ENCODE data around the gene RASGRP4.

Gene RASGRP4

DNA sequence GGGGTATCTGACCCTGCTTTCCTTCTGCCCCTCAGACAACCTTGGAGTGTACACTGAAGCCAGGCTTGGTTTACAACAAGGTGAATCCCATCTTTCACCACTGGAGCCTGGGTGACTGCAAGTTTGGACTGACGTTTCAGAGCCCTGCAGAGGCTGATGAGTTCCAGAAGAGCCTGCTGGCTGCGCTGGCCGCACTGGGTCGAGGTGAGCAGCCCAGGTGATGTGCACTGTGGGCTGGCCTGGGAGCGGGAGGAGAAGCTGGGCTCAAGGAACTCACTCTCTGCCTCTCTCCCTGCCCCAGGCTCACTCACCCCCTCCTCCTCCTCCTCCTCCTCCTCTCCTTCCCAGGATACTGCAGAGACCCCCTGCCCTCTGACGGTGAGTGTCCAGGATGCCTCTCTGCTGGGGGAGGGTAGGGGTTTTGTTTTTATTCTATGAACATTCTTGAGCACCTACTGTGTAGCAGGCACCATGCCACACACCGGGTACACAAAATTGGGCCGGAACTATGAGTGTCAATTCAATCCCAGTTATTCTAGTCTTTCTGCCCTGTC, 34.0 kb downstream of the RASGRP4 start:
- DNase-seq (ENCODE audit: low read depth in 2 of 3, low spot score in 2 of 3): no peak

DNA sequence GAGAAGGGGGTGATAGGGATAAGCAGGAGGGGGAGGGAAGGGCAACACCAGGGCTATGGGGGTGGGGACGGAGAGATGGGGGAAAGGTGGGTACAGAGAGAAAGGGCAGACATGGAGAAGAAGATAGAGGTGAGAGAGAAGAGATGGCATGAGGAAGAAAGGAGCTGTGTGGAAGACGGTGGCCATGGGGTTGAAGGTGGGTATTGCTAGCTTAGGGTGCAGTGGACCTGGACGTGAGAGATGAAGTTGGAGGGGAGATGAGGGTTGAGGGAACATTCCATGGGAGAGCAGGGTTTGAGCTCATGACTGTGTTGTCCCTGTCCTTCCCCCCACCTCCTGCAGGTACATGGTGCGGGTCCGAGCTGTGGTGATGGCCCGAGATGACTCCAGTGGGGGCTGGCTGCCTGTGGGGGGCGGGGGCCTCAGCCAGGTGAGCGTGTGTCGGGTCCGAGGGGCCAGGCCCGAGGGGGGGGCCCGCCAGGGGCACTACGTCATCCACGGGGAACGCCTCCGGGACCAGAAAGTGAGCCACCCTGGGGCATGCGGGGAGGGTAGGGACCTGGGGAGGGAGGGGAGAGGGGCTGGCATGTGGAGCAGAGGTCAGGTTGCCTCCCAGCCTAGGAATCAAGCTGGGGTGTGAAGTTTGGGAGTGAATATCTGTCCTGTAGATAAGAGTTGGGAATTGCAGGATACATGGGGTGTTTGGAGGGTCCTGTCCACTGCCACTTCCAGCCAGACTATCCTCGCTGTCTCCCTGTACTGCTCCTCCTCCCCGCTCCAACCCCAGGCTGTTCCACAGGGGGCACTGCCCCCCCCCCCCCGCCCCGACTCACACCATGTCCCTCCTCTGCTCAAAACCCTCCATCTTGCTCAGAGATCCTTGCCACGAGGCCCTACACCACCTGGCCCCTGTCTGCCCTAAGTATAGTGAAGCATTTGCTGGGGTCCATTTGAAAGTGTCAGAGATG, 35.8 kb downstream of the RASGRP4 start:
- DNase-seq (ENCODE audit: low read depth in 2 of 3, low spot score in 2 of 3): no peak

DNA sequence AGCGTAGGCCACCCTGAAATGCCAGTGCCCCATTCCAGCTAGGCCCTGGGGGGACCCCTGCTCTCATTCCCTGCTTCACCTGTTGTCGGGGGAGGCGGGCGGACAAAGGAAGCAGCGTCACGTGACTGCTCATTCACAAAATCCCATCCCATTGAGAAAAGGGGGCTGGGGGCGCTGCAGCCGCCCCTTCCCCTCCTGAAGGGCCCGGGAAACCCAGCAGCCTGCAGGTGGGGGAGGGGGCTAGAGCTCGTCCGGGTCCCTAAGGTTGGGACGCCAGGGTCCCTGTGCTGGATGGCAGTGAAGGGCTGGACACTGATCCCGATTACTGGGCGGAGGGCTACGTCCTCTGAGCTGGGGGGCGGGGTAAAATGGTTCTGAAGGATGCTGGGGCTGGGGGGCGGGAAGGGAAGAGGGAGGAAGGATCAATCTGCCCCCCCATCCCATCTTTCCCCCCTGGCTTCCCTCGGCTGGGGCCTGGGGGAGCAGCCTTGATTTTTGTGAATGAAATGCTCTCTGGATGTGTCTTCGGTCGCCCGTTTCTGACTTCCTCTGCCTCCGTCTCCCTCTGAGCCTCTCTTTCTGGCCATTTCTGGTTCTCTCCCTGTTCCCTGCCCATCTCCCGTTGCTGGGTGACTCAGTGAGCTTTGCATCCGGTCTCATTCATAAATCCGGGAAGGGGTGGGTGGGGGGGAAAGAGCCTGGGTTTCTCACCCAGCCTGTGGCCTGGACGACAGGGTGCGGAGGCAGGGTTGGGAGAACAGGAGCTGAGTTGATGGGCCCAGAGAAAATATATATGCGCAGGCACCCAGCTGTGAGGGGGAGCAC, 36.7 kb downstream of the RASGRP4 start:
- no peak for DNase-seq (ENCODE audit: low read depth in 2 of 3, low spot score in 2 of 3)

DNA sequence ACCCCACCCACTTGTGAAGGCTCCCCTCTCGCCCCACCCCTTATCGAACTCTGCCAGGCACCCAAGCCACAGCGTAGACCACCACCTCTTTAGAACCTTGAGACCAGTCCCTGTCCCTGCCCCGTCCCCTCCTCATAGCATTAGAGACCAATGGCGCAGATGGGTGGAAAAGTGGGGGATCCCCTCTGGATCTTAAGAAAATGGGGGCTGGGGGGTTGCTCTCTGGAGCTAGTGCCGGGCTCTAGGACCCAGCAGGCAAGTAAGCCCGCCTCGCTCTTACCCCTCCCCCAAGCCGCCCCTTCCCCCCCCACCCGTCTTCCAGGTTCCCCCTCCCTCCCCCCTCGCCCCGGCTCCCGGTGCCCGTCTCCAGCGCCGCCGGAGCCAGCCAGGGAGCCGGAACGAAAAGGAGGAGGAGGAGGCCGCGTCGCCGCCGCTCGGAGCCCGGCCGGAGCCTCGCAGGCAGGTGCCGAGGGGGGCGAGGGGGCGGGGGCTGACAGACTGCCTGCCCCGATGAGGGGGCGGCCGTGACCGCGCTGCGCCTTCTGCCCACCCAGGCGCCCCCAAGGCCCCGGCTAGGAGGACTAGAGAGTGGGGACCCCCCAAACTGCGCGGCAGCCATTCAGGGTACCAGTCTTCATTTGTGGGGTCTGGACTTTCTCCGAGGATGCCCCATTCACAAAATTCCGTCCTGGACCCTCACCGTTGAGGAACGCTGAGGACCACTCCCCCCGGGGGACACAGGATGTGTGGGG, 37.5 kb downstream of the RASGRP4 start, which contains the start of gene SPRED3:
SPRED3 (plus strand) TSS at position 349 of the 752 bp plus-strand sequence. CDS start 1,606 bp downstream, outside the sequence.
- DNase-seq (ENCODE audit: low read depth in 2 of 3, low spot score in 2 of 3): no peak

DNA sequence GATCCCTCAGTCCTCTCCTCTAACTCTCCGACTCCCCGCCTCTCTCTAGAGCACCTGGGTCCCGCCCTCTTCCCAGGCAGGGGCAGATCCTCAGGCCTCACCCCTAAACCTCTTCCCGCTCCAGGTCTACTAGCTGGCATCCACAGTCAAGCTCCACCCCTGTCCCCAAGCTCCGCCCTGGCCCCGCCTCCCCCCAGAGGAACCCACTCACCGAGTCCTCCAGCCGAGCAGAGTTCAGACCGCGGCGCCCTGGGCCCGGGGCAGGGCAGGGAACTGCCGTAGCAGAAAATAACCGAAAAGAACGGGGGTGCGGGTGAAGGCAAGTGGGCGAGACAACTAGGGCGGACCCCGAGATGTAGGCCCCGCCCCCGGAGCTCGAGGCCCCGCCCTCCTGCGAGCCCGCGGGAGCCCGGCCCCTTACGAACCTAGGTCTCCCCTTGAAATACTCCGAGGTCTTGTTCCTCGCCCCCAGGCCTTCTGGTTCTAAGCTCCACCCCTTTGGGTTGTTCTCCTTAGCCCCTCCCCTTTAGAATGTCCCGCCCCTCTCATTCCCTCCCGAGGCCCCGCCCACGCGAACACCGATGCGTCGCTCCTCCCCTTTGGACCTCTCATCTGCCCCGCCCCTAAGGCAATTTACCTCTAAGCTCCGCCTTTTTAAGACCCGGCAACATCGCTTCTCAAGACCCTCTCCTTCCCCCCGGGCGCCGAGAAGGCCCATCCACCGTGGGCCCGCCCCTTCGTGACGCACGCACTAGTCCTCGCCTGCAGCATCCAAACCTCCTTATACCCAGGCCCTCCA, 38.3 kb downstream of the RASGRP4 start, which contains the start of gene GGN:
GGN (minus strand) TSS at position 485 of the 799 bp plus-strand sequence. CDS start 773 bp downstream, outside the sequence.
- peak; percentile 42 to 84 (median 58) for DNase-seq (ENCODE audit: low read depth in 2 of 3, low spot score in 2 of 3)

DNA sequence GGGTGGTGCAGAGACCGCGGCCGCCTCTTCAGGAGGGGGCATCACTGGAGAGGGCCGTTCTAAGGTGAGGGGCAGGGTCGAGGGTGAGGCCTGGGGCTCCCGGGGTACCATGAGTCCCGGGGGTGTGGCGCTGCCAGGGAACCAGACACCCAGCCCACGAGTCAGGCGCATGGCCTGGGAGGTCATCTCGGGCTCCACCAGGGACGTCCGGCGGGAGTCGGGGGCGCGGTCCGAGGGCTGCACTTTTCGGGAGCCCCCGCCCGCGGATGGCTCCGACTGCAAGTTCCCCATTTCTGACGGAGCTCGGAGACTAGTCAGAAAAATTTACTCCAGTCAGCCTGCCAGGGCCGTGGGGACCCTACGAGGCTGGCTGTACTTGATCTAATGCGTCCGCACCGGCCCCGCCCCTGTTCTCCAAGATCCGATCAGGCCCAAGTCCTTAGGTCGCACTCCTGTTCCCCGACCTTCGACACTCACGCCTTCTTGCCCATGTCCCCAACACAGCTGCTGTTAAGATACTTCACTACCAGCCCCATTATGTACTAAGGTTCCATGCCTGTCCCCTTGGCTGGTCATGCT, 39.0 kb downstream of the RASGRP4 start:
- DNase-seq (ENCODE audit: low read depth in 2 of 3, low spot score in 2 of 3): no peak

DNA sequence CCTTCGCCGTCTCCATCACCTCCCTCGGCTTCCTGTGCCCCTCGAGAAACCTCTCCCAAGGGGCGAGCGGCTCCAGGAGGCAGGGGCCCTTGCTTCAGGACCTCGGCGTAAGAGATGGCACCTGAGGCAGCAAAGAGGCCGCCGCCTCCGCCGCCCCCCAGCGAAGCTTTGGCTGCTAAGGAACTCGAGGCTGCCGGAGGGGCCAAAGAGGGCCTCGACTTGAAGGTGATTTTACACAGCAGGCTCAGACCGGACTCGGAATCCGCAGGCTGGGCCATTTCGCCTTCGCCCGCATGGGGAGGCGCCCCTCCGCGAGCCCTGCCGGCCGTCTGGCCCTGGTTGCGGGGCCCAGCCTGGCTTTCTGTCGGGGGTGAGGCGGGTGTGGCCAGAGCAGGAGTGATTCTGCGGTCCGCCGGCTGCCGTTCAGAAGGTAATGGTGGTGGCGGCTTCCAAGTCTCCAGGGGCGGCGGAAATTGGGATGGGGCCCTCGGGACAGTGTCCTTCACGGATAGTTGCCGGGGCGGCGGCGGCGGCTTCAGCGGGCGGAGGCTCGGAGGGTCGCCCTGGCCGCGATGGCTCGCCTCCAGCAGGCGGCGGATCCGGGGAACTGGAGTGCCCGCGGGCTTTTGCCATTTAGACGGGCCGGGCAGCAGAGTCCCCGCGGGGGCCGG, 39.6 kb downstream of the RASGRP4 start:
- DNase-seq (ENCODE audit: low read depth in 2 of 3, low spot score in 2 of 3): no peak

DNA sequence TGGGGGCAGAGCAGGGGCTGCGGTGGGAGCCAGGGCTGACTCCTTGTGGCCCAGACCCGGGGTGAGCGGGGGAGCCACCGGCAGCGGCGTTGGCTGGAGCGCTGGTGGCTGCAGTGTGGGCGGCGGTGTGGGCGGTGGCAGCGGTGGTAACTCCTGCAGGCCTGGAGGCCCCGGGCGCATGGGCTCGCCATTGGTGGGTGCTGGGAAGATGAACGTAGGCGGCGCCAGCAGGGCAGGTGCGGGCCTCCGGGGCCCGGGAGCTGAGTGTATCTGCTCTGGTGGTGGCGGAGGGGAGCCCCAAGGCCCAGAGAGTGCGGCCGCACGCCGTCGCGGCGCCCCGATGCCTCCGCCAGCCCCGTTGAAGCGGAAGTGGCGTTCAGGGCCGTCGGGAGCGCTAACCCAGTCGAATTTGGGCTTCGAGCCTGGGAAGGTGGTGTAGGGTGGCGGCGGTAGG, 40.2 kb downstream of the RASGRP4 start:
- no peak for DNase-seq (ENCODE audit: low read depth in 2 of 3, low spot score in 2 of 3)

DNA sequence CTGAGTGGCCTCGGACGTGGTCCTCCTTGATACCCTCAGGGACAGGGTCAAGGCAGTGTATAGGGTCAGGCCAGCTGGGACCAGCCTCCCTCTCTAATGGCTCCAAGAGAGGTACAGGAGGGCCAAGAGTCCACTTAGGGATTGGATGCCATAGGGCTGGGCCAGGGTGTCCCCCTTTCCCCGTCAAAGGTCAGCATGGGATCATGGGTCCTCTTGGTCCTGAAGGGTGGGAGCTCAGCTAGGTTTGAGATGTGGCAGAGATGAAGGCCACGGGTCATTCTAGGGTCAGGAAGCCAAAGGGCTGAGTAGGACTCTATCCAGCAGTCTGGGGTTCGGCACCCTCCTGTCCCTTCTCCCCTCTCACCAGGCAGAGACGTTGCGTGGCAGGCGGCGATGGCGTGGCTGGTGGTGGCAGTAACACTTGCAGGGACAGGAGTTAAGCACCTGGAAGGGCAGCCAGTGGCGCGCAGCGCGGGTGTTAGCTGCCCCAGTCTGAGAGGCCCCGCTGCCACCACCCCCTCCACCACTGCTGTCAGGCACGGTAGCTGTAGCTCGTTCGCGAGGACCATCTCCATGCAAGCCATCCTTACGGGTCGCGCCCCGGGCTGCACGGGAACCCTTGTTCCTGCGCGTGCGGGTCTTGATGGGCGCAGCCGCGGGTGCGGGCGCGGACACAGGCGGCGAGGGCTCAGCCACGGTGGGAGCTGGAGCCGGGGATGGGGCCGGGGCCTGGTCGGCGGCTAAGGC, 40.8 kb downstream of the RASGRP4 start:
- no peak for DNase-seq (ENCODE audit: low read depth in 2 of 3, low spot score in 2 of 3)

DNA sequence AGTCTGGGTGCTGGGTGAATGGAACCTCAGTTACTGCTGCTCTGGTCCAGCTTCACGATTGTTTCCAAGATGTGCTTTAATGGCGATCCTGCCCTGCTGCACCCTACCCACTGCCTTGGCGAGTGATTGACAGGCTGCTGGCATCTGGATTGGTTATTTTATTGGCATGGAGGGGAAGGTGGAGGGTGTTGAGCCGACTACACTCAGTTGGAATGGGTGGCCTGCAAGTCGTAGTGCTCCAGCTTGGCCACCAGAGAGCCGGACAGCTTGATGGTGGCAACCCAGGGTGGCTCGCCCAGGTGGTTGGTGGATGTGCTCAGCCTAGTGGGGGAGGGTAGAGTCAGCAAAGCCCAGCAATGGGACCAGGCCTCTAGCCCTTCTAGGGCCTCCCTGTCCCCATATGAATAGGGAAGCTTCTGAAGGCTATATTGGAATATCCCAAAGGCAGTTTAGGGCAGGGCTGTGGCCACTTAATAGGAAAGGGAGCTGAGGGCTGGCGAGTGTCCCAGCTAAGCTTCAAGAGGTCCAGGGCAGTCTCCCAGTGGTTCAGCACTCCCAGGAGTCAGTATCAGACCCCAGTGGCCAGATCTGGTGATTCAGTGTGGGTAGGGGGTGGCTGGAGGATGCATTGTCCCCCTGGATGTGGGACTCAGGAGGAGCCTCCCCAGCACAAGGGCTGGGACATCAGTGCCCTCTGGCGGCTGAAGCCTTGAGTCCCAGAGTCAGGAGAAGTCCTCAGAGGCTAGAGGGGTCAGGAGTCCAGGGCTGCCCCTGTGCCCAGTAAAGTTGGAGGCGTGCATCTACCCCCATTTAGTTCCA, 41.6 kb downstream of the RASGRP4 start:
- DNase-seq (ENCODE audit: low read depth in 2 of 3, low spot score in 2 of 3): no peak

DNA sequence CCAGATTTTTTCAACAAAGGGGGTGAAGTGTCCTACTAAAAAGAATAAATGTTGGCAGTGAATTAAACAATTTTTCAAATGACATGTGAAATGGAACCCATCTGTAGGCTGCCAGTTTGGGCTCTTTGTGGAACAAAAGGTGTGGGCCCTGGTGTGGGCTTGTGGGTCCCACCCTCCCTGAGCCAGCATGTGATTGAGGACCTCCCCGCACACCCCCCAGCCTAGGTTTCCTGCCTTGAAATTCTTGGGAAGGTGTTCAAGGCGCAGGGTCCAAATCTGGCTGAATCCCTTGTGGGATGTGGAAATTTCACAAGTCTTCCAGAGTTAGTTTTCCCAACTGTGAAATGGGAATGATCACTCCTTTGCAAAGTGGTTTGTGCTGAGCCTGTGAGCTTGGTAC, 42.3 kb downstream of the RASGRP4 start:
- no peak for DNase-seq (ENCODE audit: low read depth in 2 of 3, low spot score in 2 of 3)

DNA sequence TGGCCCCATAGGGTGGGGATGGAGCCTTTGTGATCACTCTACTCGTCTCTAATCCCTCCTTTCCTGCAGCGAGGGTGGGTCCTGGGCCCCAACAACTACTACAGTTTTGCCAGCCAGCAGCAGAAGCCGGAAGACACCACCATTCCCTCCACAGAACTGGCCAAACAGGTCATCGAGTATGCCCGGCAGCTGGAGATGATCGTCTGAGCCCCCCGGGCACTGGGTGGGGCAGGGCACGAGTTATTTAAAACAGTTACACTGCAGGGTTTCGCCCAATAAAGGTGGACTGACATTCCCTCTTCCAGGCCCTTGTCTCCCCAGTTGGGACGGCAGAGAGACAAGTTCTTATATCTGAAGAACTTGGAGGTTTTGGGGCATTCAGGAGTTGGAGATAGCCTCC, 42.8 kb downstream of the RASGRP4 start:
- DNase-seq (ENCODE audit: low read depth in 2 of 3, low spot score in 2 of 3): no peak

DNA sequence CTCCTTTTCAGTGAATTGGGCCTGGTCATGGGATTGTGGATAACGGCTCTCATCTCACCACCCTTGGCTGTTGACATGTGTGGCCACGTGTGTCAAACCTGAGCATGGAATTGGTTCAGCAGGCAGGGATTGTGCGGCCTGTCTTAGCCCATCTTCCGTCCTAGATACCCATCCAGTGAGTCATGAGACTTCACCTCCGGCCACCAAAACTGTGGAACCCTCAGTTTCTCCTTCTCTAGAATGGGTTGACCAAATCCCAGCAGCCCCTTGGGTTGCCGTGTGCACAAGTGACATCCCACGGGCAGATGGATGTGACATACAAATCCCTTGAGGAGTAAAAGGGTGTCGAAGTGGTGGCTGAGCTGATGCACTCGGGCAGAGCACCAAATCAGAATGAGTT, 44.9 kb downstream of the RASGRP4 start:
- DNase-seq (ENCODE audit: low read depth in 2 of 3, low spot score in 2 of 3): no peak

DNA sequence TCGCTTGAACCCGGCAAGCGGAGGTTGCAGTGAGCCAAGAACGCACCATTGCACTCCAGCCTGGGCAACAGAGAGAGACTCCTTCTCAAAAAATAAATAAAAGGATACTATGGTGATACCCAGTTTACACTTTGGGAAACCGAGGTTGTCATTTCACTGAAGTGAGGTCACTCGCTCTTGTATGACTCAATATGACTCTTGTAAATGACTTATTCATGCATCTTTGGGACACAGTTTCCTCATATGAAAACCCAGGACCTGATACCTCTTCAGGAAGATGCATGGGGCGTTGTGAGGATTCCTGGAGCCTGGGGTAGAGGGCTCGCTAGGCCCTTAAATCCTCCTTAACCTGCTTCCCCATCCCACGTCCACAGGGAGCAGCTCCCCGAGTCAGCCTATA, 47.2 kb downstream of the RASGRP4 start:
- DNase-seq (ENCODE audit: low read depth in 2 of 3, low spot score in 2 of 3): no peak

DNA sequence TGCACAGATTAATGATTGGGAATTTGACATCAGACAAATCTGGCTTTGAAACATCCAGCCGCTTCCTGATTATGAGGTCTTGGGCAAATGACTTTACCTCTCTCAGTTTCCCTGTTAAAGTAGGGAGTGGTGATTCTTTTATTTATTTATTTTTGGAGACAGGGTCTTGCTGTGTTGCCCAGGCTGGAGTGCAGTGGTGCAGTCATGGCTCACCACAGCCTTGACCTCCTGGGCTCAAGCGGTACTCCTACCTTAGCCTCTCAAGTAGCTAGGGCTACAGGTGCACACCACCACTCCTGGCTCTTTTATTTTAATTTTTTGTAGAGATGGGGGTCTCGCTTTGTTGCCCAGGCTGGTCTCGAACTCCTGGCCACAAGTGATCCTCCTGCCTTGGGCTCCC, 49.0 kb downstream of the RASGRP4 start:
- no peak for DNase-seq (ENCODE audit: low read depth in 2 of 3, low spot score in 2 of 3)

DNA sequence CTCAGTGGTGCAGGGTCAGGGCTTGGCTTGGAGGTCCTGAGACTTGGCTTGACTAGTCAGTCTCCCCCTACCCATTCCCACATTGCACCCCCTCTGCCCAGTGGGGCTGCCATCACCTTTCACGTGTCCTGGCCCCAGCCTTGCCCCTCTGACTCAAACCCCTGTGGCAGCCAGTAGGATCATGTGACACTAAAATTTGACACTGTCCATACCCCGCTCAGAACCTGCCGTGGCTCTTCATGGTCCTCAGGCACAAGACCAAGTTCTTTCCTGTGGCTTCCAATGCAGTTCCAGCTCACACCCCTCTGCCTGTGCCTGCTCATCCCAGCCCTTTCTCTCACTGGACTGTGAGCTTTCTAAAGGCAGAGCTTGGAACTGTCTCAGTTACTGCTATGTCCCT, 49.4 kb downstream of the RASGRP4 start:
- no peak for DNase-seq (ENCODE audit: low read depth in 2 of 3, low spot score in 2 of 3)

DNA sequence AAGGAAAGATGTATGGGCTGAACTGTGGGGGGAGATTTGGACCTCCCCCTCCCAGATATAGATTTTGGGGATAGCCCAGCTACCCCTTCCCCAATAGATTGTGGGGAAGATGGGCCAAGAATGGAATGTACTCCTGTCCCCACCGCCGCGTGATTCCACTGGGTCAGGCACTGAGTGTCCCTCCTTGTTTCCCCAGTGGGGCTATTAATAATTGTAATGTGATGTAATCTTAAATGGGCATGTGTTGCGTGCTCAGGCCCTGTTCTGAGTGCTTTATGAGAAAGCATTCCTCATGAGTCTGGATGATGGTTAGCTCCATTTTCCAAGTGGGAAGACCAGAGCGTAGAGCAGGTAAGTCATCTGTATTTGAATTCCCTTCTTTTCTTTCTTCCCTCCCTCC, 50.3 kb downstream of the RASGRP4 start:
- no peak for DNase-seq (ENCODE audit: low read depth in 2 of 3, low spot score in 2 of 3)

Measured in activated CD8-positive, alpha-beta memory T cell treated with anti-CD3 and anti-CD28 coated beads for 48 hours (primary cell).